Adrenal gland (tissue), 5 donors: ENCODE data around the gene ISOC1.

Source experiments
- POLR2A ChIP-seq, 2 donors: fragments of 450-650 bp; IDR thresholded peaks; one replicate each; pipeline ENCODE4 v1.6.1; 2017; ENCODE audit warnings: antibody characterized with exemption in 2 of 2, mild to moderate bottlenecking in 2 of 2, moderate library complexity in 1 of 2
- TF ChIP-seq, protein P1 (sequence below), 6 experiments: fragments of 450-650 bp in 4 of 6; fragments of 200-600 bp in 2 of 6; sonication (generic) in 1 of 6; IDR thresholded peaks; 1 replicate in 5 of 6; 2 replicates in 1 of 6; pipeline versions ENCODE4 v1.5.1 to v1.8.0; 2016 to 2021; ENCODE audit warnings: antibody characterized with exemption in 6 of 6, mild to moderate bottlenecking in 2 of 6, moderate library complexity in 1 of 6
- donor health status: DM: no; HTN: no; CAD: no.

DNA sequence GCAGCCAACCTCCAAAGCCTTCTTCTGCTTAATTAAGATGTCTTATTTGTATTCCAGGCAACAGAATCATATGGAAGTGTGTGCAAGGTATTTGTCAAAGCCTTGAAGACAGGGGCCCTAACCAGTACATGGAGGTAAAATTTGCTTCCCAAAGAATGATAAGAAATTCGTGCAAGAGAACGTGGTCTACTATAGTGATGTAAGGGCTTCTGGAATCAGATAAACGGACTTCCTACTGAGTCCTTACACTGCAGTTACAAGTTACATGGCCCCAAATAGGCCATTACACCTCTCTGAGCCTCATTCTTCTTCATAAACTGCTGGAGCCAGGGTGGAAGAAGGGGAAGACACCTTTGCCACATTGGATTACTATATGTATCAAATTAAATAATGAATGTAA is 15.9 kb upstream of the ISOC1 start:
- TF ChIP-seq, protein P1, sequence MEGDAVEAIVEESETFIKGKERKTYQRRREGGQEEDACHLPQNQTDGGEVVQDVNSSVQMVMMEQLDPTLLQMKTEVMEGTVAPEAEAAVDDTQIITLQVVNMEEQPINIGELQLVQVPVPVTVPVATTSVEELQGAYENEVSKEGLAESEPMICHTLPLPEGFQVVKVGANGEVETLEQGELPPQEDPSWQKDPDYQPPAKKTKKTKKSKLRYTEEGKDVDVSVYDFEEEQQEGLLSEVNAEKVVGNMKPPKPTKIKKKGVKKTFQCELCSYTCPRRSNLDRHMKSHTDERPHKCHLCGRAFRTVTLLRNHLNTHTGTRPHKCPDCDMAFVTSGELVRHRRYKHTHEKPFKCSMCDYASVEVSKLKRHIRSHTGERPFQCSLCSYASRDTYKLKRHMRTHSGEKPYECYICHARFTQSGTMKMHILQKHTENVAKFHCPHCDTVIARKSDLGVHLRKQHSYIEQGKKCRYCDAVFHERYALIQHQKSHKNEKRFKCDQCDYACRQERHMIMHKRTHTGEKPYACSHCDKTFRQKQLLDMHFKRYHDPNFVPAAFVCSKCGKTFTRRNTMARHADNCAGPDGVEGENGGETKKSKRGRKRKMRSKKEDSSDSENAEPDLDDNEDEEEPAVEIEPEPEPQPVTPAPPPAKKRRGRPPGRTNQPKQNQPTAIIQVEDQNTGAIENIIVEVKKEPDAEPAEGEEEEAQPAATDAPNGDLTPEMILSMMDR (IDR thresholded peaks at IDR 0.05), result no peak
- no peak for TF ChIP-seq POLR2A (IDR thresholded peaks at IDR 0.05)
